ENCODE results near the gene AMD1.
A peak's percentile ranks its signal among the peaks of the same experiment; 100 is the strongest.
"Not testable (repeated sequence)": the region's sequence is repeated elsewhere in the genome, so short reads cannot be mapped to it uniquely, and the experiment has no call there.

The AMD1 gene

DNA sequence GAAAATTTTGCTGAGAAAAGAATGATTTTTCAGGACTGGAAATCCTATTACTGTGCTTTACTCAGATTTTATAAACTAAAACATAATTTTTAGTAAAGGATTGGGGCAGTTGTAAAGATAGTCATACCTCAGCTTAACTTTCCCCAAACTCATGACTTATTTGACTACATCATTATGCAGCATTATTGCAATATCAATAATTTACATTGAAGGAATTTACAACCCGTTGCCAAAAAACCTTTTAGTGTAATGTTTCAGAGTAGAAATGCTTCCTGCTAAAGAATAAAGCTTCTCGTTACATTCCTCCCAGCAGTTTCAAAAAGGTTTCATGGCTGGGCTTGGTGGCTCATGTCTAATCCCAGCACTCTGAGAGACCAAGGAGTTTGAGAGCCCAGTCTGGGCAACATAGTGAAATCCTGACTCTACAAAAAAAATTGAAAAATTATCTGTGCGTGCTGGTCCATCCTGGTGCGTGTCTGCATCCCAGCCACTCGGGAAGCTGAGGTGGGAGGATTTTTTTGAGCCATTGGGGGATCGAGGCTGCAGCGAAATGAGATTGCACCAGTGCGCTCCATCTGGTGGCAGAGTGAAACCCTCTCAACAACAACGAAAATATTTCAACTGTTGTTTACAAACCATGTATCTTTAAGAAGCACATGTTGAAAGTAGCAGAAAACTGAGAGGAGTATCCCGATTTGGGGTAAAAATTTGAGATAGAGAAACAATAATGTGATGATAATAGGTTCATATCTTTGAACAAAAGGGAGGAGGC lies 4.4 kb downstream of the AMD1 start:
- peak; percentile 34 for DNase-seq

DNA sequence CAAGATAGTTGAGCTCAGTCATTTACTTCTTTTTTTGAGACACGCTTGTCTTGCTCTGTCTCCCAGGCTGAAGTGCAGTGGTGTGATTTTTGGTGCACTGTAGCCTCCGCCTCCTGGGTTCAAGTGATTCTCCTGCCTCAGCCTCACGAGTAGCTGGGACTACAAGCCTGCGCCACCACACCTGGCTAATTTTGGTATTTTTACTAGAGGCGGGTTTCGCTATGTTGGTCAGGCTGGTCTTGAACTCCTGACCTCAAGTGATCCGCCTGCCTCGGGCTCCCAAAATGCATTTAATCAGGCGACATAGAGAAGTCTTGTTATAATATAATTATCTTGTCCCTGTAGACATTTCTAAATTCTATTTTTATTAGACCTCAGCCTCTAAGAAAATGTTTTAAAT lies 6.1 kb downstream of the AMD1 start:
- no peak for DNase-seq

DNA sequence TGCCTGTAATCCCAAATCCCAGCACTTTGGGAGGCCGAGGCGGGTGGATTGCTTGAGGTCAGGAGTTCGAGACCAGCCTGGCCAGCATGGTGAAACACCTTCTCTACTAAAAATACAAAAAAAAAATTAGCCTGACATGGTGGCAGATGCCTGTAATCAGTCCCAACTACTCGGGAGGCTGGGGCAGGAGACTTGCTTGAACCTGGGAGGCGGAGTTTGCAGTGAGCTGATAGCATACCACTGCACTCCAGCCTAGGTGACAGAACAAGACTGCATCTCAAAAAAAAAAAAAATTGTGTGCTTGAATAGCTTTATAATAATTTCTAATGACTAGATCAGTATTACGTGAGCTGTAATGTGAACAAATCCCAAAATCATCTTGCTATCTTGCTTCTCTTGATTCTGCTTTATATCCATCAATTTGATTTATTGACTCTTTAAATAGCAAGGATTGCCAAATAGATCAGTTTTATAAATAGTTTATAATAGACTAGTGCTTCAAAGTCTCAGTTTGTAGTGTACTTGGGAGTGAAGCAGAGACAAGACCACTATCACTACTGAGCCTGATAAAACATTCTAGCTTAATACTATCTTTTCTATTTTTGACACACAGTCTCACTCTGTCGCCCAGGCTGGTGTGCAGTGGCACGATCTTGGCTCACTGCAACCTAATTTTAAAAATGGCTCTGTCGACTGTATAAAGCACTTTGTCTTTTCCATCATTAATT lies 7.1 kb downstream of the AMD1 start:
- DNase-seq, result no peak

DNA sequence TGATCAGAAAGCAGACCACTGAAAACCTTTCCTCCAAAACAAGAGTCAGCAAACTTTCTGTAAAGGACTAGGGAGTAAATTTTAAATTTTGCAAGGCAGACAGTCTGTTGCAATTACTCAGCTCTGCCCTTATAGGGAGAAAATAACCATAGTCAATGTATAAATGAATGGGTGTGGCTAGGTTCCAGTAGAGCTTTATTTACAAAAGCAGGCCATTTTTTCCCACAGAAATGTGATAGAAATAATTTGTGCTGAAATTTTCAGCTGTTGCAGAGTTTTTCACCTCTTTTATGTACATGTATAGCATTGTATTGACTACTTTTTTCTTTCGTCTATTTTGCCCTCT lies 7.7 kb downstream of the AMD1 start:
- DNase-seq, result peak; percentile 16

DNA sequence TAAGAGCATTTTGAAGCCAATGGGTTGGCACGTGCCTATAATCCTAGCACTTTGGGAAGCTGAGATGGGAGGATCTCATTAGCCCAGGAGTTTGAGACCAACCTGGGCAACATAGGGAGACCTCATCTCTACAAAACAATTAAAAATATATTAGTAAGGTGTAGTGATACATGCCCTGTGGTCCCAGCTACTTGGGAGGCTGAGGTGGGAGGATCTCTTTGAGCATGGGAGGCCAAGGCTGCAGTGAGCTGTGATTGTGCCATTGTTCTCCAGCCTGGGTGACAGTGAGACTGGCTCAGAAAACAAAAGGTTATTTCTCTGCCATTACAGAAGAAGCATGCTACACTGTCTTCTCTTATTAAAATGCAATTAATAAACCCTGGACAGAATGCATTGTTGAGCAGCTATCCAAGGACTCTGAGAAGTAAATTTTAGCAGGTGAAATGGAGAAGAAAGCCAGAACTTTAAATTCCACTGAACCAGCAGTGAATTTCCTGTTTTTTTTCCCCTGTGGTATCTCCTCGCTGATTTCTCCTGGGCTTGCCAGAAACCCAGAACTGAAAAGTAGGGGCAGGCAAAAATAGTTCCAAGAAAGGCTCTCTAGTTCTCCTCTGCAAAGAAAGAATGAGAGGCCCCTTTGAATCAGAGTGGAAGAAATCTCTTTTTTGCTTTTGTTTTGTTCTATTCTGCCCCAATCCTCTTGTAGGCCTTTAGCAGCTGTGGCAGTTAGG lies 8.4 kb downstream of the AMD1 start:
- DNase-seq, result no peak

DNA sequence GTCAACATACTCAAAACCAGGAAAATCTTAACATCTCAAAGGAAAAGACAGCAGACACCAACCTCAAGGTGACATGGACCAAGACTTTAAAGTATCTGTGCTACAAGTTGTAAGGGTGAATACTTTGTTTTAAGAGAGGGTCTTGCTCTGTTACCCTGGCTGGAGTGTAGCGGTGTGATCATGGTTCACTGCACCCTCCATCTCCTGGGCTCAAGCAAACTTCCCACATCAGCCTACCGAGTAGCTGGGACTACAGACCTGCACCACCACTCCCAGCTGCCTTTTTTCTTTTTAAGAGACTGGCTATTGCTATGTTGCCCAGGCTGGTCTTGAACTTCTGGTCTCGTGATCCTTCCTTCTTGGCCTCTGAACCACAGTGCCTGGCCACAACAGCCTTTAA lies 9.7 kb downstream of the AMD1 start:
- no peak for DNase-seq

DNA sequence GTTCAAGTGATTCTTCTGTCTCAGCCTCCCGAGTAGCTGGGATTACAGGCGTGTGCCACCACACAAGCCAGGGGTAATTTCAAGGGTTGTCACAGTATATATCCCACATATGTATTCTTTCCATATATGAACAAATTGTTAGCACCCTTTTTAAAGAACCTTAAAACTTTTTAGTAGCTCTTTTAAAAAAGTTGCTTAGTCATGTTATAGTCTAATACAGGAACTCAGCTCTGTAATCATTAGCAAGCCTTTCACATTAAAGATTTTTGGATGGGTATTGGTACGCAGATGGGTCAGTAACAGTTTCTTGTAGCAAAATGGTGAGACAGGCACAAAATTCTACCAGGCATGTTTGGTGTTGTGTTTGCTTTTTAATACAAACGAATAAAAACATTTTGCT lies 10.9 kb downstream of the AMD1 start:
- DNase-seq, result no peak

DNA sequence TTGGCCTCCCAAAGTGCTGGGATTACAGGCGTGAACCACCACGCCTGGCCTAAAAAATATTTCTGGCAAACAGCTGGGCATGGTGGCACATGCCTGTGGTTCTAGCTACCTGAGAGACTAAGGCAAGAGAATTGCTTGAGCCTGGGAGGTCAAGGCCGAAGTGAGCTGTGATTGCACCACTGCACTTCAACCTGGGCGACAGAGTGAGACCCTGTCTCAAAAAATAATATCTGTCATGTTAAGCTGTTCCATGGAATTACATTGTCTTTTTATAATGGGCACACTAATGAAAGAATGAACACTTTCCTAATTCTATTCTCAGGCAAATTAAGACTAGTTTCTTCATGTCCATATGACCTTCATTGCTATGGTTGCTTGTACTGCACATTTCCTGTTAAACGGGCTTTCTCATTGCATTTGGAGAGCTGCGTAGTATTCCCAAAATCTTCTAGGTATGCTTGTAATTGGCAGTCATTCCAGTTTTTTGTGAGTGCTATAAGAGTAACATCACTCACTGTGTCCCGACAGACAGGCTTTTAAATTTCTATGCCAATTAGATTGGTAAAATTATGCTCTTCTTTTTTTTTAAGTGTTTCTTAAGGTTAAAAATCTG lies 12.1 kb downstream of the AMD1 start:
- no peak for DNase-seq

DNA sequence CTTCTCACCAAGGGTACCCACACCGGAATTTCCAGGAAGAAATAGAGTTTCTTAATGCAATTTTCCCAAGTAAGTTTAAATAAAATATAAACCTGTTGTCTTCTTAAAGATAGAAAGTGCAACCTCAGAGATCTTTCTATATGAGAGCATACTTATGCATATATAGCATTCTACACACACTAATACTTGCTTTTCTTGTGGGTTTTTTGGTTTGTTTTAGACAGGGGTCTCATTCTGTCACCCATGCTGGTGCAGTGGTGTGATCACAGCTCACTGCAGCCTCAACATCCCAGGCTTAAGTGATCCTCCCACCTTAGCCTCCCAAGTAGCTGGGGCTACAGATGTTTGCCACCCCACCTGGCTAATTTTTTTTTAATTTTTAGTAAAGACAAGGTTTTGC lies 15.7 kb downstream of the AMD1 start:
- no peak for DNase-seq

DNA sequence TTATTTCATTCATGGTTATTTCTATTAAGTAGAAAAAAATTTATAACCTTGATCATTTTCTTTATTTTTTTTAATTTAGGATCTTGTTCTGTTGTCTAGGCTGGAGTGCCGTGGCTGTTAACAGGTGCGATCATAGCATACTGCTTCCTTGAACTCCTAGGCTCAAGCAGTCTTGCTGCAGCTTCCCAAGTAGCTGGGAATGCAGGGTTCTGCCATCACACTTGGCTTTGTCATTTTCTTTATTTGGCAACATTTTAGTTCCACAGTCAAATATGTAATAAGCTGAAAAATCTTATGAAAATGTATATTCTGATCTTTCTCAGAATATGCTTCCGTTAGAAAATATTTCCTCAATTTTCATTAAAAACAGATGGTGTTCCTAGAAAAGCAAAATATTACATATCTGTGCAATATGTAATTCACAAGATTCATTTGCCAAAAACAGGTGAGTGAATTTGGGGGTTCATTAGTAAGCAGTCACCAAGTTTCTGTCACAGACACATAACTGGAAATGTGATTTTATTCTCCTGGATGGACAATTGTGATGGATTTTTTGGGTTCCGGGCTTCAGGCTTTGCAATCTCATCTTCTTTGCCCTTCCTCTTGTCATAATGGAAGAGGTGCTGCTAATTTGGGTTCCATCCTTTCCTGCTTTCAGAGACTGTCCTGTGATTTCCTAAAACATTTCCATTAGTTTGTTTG lies 21.5 kb downstream of the AMD1 start:
- no peak for DNase-seq

DNA sequence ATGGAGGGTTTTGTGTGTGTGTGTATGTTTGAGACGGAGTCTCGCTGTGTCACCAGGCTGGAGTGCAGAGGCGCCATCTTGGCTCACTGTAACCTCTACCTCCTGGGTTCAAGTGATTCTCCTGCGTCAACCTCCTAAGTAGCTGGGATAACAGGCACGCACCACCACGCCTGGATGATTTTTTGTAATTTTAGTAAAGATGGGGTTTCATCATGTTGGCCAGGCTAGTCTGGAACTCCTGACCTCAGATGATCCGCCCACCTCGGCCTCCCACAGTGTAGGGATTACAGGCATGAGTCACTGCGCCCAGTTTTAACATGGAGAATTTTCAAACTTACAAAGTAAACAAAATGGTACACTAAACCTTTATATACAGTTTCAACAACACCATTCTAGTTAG lies 22.8 kb downstream of the AMD1 start:
- no peak for DNase-seq

DNA sequence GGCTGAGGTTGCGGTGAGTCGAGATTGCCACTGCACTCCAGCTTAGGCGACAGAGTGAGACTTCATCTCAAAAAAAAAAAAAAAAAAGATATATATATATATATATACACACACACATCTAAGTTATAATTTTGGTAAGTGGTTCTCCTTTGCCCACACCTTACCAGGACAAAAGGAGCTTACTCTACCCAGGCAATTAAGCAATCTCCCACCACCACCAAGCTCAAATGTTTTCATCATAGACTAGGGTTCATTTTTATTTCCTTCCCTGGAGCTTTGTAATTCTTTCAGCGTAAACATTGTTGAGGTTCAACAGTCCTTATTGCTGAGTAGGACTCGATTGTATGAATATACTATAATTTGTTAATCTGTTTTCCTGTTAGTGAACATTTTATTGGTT lies 23.5 kb downstream of the AMD1 start:
- DNase-seq, result no peak

DNA sequence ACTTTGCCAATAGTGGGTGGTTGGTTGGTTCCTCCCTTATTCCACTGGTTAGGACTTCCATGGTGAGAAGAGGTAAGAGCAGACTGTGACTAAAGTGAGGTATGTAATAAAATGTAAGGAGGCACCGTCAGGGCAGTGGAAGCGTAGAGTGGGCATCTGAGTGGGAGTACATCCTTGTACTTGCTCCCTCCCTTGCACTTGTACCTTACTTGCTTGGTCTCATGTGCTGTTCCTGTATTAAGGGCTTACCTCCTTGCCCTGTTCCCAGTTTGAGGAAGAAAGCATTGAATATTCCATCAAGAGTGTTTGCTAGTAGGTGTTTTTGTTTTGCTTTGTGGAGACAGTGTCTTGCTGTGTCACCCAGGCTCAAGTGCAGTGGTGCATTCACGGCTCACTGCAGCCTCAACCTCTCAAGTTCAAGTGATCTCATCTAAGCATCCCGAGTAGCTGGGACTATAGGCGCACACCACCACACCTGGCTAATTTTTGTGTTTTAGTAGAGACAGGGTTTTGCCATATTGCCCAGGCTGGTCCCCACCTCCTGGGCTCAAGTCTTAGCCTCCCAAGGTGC lies 25.5 kb downstream of the AMD1 start:
- DNase-seq, result no peak

DNA sequence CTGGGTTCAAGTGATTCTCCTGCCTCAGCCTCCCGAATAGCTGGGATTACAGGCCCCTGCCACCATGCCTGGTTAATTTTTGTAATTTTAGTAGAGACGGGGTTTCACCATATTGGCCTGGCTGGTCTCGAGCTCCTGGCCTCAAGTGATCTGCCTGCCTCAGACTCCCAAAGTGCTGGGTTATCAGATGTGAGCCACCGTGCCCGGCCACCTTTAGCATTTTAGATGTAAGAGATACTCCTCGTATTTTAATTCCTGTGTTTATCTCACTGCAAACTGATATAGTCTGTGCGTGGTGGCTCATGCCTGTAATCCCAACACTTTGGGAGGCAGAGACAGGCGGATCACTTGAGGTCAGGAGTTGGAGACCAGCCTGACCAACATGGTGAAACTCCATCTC lies 27.0 kb downstream of the AMD1 start:
- not testable (repeated sequence) for DNase-seq

DNA sequence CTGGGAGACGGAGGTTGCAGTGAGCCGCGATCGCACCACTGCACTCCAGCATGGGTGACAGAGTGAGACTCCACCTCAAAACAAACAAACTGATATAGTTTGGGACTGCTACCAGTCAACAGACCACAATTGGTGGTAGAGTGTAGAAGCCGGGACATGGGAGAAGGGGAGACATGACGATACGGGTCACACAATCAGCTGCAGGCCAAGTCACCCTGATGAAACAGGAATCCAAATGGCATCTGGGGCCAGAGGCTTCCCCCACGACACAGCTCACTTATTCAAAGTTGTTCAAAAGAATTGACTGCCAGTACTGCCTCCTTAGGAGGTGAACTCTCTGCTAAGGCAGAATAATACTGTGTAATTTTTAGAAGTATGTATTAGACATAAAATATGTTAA lies 27.5 kb downstream of the AMD1 start:
- DNase-seq, result no peak

DNA sequence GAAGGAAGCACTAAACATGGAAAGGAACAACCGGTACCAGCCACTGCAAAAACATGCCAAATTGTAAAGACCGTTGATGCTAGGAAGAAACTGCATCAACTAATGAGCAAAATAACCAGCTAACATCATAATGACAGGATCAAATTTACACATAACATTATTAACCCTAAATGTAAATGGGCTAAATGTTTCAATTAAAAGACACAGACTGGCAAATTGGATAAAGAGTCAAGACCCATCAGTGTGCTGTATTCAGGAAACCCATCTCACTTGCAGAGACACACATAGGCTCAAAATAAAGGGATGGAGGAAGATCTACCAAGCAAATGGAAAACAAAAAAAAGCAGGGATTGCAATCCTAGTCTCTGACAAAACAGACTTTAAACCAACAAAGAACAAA lies 31.7 kb downstream of the AMD1 start:
- DNase-seq, result not testable (repeated sequence)

DNA sequence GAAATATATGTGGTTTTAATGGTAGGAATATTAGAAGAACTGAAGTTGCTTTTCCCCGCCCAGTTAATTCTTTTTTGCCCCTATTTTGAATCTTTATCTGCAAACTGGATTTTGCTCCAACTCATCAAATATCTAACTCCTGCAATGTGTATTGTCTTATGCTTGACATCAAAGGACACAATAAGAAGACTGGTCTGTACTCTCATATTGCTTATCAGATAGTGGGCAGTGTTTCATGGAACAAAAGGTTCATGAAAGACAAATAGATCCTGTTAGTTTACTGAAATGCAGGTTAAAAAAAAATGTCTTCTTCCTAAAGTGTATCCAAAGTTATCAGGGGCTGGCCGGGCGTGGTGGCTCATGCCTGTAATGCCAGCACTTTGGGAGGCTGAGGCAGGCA lies 56.2 kb downstream of the AMD1 start:
- no peak for DNase-seq

DNA sequence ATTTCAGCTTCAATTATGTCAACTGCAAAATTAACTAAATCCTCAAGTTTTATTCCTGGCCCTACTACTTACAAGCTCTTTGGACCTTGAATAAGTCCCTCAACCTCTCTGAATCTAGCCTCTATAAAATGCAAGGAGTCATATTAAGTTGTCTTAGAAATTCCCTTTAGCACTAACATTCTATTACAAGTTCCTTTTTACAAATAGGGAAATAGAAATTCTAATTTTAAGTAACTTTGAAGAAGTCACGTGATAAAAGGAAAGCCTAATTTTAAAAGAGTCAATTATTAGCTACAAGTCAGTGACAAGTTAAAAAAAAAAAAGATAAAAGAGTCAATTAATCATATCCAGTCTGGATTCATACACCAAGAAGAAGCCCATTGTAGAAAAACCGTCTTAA lies 59.3 kb downstream of the AMD1 start:
- no peak for DNase-seq

DNA sequence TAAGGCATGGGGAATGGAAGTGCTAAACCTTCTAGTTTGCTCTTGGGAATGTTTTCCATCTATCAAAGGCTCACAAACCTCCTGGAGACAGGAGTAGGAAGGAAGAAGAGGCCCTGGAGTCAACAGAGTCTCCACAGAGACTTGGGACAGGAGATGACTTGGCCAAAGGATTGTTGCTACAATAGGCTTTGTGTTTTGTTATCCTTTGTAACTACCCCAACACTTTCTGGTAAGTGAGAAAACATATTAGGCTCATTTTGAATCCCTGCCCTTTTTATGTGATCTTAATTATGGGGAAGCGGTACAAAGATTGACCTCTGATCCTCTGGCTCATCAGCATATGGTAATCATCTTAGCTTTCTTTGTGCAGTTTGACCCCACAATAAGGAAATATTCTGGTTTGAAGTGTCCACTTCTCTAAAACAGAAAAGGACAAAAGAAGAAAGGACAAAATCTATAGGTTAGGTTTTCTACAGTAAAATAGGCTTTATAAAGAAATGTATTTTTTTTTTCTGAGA lies 59.9 kb downstream of the AMD1 start:
- DNase-seq, result no peak

DNA sequence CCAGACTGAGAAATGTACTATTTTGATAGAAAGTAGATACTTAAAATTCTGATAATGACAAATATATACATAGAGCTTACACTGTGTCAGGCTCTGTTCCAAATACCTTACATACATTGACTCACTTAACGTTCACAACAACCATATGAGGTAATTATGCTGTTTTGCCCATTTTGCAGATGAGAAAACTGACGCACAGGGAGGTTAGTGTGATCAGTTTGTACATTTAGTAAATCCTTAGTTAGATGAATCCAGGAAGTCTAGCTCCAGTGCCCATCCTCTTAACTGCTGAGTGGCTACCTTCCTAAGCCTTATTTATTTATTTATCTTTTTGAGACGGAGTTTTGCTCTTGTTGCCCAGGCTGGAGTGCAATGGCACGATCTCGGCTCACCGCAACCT lies 60.6 kb downstream of the AMD1 start:
- no peak for DNase-seq

DNA sequence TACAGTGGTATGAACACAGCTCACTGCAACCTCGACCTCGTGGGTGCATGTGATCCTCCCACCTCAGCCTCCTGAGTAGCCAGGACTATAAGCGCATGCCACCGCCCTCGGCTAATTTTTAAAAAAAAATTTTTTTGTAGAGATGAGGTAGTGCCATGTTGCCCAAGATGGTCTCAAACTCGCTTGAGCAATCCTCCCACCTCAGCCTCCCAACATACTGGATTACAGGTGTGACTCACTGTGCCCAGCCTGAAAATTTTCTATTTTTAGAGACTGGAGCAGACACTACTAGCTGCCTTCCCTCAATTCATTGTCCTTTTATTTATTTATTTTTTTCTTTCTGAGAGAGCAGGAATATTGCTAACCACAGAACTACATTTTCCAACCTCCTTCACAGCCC lies 63.6 kb downstream of the AMD1 start:
- DNase-seq, result peak; percentile 27

DNA sequence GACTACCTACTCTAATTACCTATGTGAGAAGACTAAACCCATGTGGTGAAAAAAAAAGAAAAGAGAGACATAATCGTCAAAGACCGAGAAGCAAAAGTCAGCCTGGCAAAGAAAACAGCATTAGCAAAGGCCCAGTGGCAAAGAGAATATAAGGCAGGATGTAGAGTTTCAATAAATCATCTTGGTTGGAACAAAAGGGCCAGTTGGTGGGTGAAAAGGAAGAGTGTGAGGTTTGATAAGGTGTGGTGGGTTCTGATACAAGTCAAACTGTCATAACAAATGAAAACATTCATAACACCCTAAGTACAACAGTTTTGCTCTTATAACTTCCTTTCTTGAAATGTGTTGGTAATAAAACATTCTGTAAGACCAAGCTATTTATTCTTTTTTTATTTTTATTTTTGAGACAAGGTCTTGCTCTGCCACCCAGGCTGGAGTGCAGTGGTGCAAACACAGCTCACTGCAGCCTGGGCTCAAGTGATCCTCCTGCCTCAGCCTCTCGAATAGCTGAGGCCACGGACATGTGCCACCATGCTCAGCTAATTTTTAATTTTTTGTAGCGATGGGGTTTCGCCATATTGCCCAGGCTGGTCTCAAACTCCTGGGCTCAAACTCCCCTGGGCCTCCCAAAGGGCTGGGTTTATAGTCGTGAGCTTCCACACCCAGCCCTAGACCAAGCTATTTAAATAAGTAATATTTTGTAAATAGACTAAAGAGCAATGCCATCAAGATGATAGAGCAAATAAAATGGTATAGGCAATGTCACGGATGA lies 65.0 kb downstream of the AMD1 start:
- DNase-seq, result no peak

Measured in fibroblast of skin of right biceps (primary cell).